ENCODE measurements around the gene SLC36A2.

SLC36A2 gene

GRCh38 chr5:151298063-151298855, 49.1 kb downstream of the SLC36A2 start:
- Histone ChIP-seq H3K4me3 (ENCODE audit: low read length) (no peak overlapping the region), H3K4me1 (ENCODE audit: control insufficient read depth, low read depth, low read length) (peaks cover 3% of the 10 kb centered on the region), H3K27ac (ENCODE audit: low read length) (no peak overlapping the region), H3K9ac (ENCODE audit: low read length) (no peak overlapping the region), H3K36me3 (ENCODE audit: control insufficient read depth, low read depth, low read length) (no peaks in the 10 kb centered on the region), H3K27me3 (ENCODE audit: control insufficient read depth, insufficient read depth, low read length) (no peaks in the 10 kb centered on the region), H3K9me3 (ENCODE audit: control insufficient read depth, low read depth, low read length) (no peaks in the 10 kb centered on the region)

DNA sequence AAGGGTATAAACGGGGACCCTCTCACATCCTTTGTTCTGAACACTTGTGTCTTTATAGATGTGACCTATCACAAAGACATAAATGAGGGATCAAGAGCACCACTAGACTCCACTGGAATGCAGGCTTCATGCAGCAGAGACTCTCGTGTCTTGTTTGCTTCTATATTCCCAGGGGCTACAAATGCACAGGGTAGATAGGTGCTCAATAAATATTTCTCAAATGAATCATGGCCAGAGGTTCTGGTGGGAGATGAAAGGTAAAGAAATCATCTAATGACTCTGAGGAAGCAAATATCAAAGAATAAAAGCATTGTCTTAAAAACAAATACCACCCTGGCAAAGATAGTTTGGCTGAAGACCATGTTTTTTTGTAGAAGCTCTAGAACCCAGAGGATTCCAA, 50.4 kb downstream of the SLC36A2 start:
- Histone ChIP-seq H3K27me3 (ENCODE audit: control insufficient read depth, insufficient read depth, low read length) (no peaks in the 10 kb centered on the region), H3K9me3 (ENCODE audit: control insufficient read depth, low read depth, low read length) (no peaks in the 10 kb centered on the region)

GRCh38 chr5:151296478-151296830, 50.9 kb downstream of the SLC36A2 start:
- no peaks in the 10 kb centered on the region for H3K9me3 ChIP-seq (ENCODE audit: control insufficient read depth, low read depth, low read length)
- peaks cover 3% of the 10 kb centered on the region for H3K4me1 ChIP-seq (ENCODE audit: control insufficient read depth, low read depth, low read length)
- no peak overlapping the region for H3K4me3 ChIP-seq (ENCODE audit: low read length)
- no peak overlapping the region for H3K27ac ChIP-seq (ENCODE audit: low read length)
- H3K27me3 ChIP-seq (ENCODE audit: control insufficient read depth, insufficient read depth, low read length), result no peaks in the 10 kb centered on the region
- no peaks in the 10 kb centered on the region for H3K36me3 ChIP-seq (ENCODE audit: control insufficient read depth, low read depth, low read length)
- no peak overlapping the region for H3K9ac ChIP-seq (ENCODE audit: low read length)

More for the DNA sequence above, 50.4 kb downstream of the SLC36A2 start:
- no peak overlapping the region for H3K4me3 ChIP-seq (ENCODE audit: low read length)
- no peak overlapping the region for H3K9ac ChIP-seq (ENCODE audit: low read length)
- H3K4me1 ChIP-seq (ENCODE audit: control insufficient read depth, low read depth, low read length), result peaks cover 3% of the 10 kb centered on the region
- no peaks in the 10 kb centered on the region for H3K36me3 ChIP-seq (ENCODE audit: control insufficient read depth, low read depth, low read length)
- no peak overlapping the region for H3K27ac ChIP-seq (ENCODE audit: low read length)

- Histone ChIP-seq H3K9me3 (ENCODE audit: control insufficient read depth, low read depth, low read length) (no peaks in the 10 kb centered on the region), H3K27me3 (ENCODE audit: control insufficient read depth, insufficient read depth, low read length) (no peaks in the 10 kb centered on the region), H3K27ac (ENCODE audit: low read length) (no peak overlapping the region), H3K4me3 (ENCODE audit: low read length) (no peak overlapping the region), H3K36me3 (ENCODE audit: control insufficient read depth, low read depth, low read length) (no peaks in the 10 kb centered on the region), H3K9ac (ENCODE audit: low read length) (no peak overlapping the region), H3K4me1 (ENCODE audit: control insufficient read depth, low read depth, low read length) (peaks cover 3% of the 10 kb centered on the region)
Observed at GRCh38 chr5:151295791-151296477, 51.4 kb downstream of the SLC36A2 start.

GRCh38 chr5:151295138-151295537, 52.2 kb downstream of the SLC36A2 start:
- Histone ChIP-seq H3K27ac (ENCODE audit: low read length) (no peak overlapping the region), H3K27me3 (ENCODE audit: control insufficient read depth, insufficient read depth, low read length) (no peaks in the 10 kb centered on the region), H3K9me3 (ENCODE audit: control insufficient read depth, low read depth, low read length) (no peaks in the 10 kb centered on the region), H3K4me1 (ENCODE audit: control insufficient read depth, low read depth, low read length) (peaks cover 3% of the 10 kb centered on the region), H3K36me3 (ENCODE audit: control insufficient read depth, low read depth, low read length) (no peaks in the 10 kb centered on the region), H3K4me3 (ENCODE audit: low read length) (no peak overlapping the region), H3K9ac (ENCODE audit: low read length) (no peak overlapping the region)

DNA sequence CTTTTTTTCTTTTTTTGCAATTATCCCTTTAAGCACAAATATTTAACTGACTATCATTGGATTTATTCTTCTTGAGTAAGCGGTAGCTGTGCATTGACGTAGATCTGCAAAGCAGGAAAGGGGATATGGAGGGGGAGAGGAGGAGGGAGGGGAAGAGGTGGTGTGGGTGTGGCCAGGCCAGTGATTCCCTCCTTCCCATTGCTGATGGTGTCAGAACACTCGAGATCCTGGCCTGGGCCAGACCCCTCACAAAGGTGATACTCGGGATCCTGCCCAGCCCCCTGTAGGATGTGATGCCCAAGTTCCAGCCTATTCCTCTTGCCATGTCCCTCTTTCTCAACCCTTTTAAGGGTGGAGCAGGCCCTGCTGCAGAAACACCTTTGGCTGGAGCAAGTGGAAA, 53.7 kb downstream of the SLC36A2 start:
- Histone ChIP-seq H3K4me1 (ENCODE audit: control insufficient read depth, low read depth, low read length) (peaks cover 3% of the 10 kb centered on the region), H3K27me3 (ENCODE audit: control insufficient read depth, insufficient read depth, low read length) (no peaks in the 10 kb centered on the region), H3K9ac (ENCODE audit: low read length) (no peak overlapping the region), H3K9me3 (ENCODE audit: control insufficient read depth, low read depth, low read length) (no peaks in the 10 kb centered on the region), H3K4me3 (ENCODE audit: low read length) (no peak overlapping the region), H3K36me3 (ENCODE audit: control insufficient read depth, low read depth, low read length) (no peaks in the 10 kb centered on the region), H3K27ac (ENCODE audit: low read length) (no peak overlapping the region)

- no peak overlapping the region for H3K9ac ChIP-seq (ENCODE audit: low read length)
- H3K27me3 ChIP-seq (ENCODE audit: control insufficient read depth, insufficient read depth, low read length), result no peaks in the 10 kb centered on the region
- H3K36me3 ChIP-seq (ENCODE audit: control insufficient read depth, low read depth, low read length), result no peaks in the 10 kb centered on the region
- peaks cover 7% of the 10 kb centered on the region for H3K4me1 ChIP-seq (ENCODE audit: control insufficient read depth, low read depth, low read length)
- H3K27ac ChIP-seq (ENCODE audit: low read length), result no peak overlapping the region
- no peak overlapping the region for H3K4me3 ChIP-seq (ENCODE audit: low read length)
- H3K9me3 ChIP-seq (ENCODE audit: control insufficient read depth, low read depth, low read length), result no peaks in the 10 kb centered on the region
Observed at GRCh38 chr5:151288180-151288579, 59.2 kb downstream of the SLC36A2 start.

DNA sequence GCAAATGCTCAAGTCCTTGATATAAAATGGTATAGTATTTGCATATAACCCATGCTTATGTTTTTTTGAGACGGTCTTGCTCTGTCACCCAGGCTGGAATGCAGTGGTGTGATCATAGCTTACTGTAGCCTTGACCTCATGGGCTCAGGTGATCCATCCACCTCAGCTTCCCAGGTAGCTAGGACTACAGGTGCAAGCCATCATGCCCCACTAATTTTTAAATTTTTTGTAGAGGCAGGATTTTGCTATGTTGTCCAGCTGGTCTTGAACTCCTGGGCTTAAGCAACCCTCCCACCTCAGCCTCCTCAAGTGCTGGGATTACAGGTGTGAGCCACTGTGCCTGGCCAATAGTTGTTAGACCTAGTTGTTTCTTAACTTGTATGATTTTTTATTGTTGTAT, 61.1 kb downstream of the SLC36A2 start:
- H3K36me3 ChIP-seq (ENCODE audit: control insufficient read depth, low read depth, low read length), result no peaks in the 10 kb centered on the region
- H3K4me3 ChIP-seq (ENCODE audit: low read length), result no peak overlapping the region
- H3K27me3 ChIP-seq (ENCODE audit: control insufficient read depth, insufficient read depth, low read length), result no peaks in the 10 kb centered on the region
- H3K4me1 ChIP-seq (ENCODE audit: control insufficient read depth, low read depth, low read length), result peaks cover 7% of the 10 kb centered on the region
- no peaks in the 10 kb centered on the region for H3K9me3 ChIP-seq (ENCODE audit: control insufficient read depth, low read depth, low read length)
- H3K27ac ChIP-seq (ENCODE audit: low read length), result no peak overlapping the region
- H3K9ac ChIP-seq (ENCODE audit: low read length), result no peak overlapping the region

GRCh38 chr5:151285683-151286082, 61.7 kb downstream of the SLC36A2 start:
- Histone ChIP-seq H3K9me3 (ENCODE audit: control insufficient read depth, low read depth, low read length) (no peaks in the 10 kb centered on the region), H3K9ac (ENCODE audit: low read length) (no peak overlapping the region), H3K4me3 (ENCODE audit: low read length) (no peak overlapping the region), H3K36me3 (ENCODE audit: control insufficient read depth, low read depth, low read length) (no peaks in the 10 kb centered on the region), H3K27ac (ENCODE audit: low read length) (no peak overlapping the region), H3K4me1 (ENCODE audit: control insufficient read depth, low read depth, low read length) (peaks cover 7% of the 10 kb centered on the region), H3K27me3 (ENCODE audit: control insufficient read depth, insufficient read depth, low read length) (no peaks in the 10 kb centered on the region)

DNA sequence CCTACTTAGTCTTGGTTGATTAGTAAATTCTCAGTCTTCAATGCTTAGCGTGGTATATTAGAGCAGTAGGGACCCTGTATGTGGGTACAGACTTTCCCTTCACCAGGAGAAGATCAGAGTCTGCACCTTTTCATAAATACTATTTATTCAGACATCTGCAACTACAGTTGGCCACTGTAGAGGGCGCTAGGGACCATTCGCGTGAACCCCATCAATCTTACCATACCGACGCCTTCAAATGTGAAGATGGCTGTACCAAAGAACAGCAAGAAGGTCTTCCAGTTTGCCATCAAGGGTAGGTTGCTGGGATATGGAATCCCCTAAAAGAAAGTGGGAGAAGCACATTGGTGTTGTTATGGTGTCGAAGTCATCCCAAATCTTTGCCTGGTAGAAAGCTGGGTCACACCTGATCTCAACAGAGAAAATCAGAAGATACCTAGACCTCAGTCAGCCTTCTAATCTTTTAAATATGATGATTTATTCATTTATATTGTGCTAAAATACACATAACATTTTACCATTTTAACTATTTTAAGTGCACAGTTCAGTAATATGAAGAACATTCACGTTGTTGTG, 62.9 kb downstream of the SLC36A2 start:
- H3K9me3 ChIP-seq (ENCODE audit: control insufficient read depth, low read depth, low read length), result no peaks in the 10 kb centered on the region
- H3K4me3 ChIP-seq (ENCODE audit: low read length), result no peak overlapping the region
- no peak overlapping the region for H3K9ac ChIP-seq (ENCODE audit: low read length)
- H3K36me3 ChIP-seq (ENCODE audit: control insufficient read depth, low read depth, low read length), result no peaks in the 10 kb centered on the region
- no peaks in the 10 kb centered on the region for H3K27me3 ChIP-seq (ENCODE audit: control insufficient read depth, insufficient read depth, low read length)
- peaks cover 7% of the 10 kb centered on the region for H3K4me1 ChIP-seq (ENCODE audit: control insufficient read depth, low read depth, low read length)
- no peak overlapping the region for H3K27ac ChIP-seq (ENCODE audit: low read length)

DNA sequence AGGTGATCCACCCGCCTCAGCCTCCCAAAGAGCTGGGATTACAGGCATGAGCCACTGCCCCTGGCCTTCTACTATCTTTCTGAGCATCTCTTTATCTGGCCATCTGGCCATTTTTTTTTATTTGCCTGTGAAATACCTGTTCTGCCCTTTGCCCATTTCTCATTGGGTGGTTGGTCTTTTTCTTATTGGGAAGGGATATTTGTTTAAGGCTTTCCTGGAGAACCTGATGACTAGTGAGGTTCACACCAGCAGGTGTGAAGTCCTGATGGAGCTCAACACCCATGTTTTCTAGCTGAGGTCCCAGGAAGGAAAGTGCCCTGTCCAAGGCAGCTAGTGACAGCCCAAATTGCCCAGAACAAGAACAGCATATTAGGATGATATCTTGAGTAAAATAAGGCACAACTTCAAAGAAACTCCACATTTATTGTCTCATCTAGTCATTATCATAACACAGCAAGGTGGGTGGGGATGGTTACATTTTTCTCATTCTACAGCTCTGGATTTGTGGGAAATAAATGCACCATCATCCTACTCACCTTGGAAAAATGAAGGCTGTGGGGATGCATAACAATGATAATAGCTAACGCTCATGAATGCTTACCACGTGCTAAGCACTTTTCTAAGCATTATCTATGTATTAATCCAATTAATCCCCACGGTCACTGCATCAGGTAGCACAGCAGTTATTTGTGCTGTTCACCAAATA, 64.1 kb downstream of the SLC36A2 start:
- Histone ChIP-seq H3K4me1 (ENCODE audit: control insufficient read depth, low read depth, low read length) (peaks cover 6% of the 10 kb centered on the region), H3K9me3 (ENCODE audit: control insufficient read depth, low read depth, low read length) (no peaks in the 10 kb centered on the region), H3K36me3 (ENCODE audit: control insufficient read depth, low read depth, low read length) (no peaks in the 10 kb centered on the region), H3K9ac (ENCODE audit: low read length) (no peak overlapping the region), H3K27me3 (ENCODE audit: control insufficient read depth, insufficient read depth, low read length) (no peaks in the 10 kb centered on the region), H3K4me3 (ENCODE audit: low read length) (no peak overlapping the region), H3K27ac (ENCODE audit: low read length) (no peak overlapping the region)
